HEK293 (cell line): ENCODE data around the gene INO80E.

Experiments used
- KLF16 ChIP-seq: fragments of 450-650 bp; formaldehyde crosslinking; IDR thresholded peaks from 2 replicates; pipeline ENCODE4 v1.5.1; 2017; ENCODE audit warnings: missing biosample characterization, missing genetic modification characterization
- REPIN1 ChIP-seq: fragments of 450-650 bp; formaldehyde crosslinking; IDR thresholded peaks from 2 replicates; pipeline ENCODE4 v1.5.1; 2017; ENCODE audit warnings: missing biosample characterization, missing genetic modification characterization, low read depth
- SALL2 ChIP-seq: fragments of 450-650 bp; formaldehyde crosslinking; IDR thresholded peaks from 2 replicates; pipeline ENCODE4 v1.5.0; 2017; ENCODE audit warnings: missing biosample characterization, mild to moderate bottlenecking, missing genetic modification characterization, borderline replicate concordance
- ZEB2 ChIP-seq: fragments of 450-650 bp; formaldehyde crosslinking; IDR thresholded peaks from 2 replicates; pipeline ENCODE4 v1.5.1; 2016; ENCODE audit warnings: missing biosample characterization, missing genetic modification characterization
- ZFHX2 ChIP-seq: fragments of 450-650 bp; formaldehyde crosslinking; conservative IDR thresholded peaks from 2 replicates; pipeline ENCODE4 v1.5.1; 2016; ENCODE audit warnings: missing biosample characterization, missing genetic modification characterization
- ZNF2 ChIP-seq: fragments of 450-650 bp; formaldehyde crosslinking; IDR thresholded peaks from 2 replicates; pipeline ENCODE4 v1.5.1; 2016; ENCODE audit warnings: missing biosample characterization, missing genetic modification characterization
- ZNF223 ChIP-seq: fragments of 450-650 bp; formaldehyde crosslinking; IDR thresholded peaks from 2 replicates; pipeline ENCODE4 v1.5.1; 2016; ENCODE audit warnings: missing biosample characterization, missing genetic modification characterization
- ZNF404 ChIP-seq: fragments of 450-650 bp; formaldehyde crosslinking; IDR thresholded peaks from 2 replicates; pipeline ENCODE4 v1.5.1; 2017; ENCODE audit warnings: missing biosample characterization, missing genetic modification characterization
- ZNF426 ChIP-seq: fragments of 450-650 bp; formaldehyde crosslinking; IDR thresholded peaks from 2 replicates; pipeline ENCODE4 v1.5.1; 2017; ENCODE audit warnings: missing biosample characterization, missing genetic modification characterization, mild to moderate bottlenecking, inconsistent platforms, moderate library complexity
- ZNF544 ChIP-seq: fragments of 450-650 bp; formaldehyde crosslinking; IDR thresholded peaks from 2 replicates; pipeline ENCODE4 v1.5.0; 2017; ENCODE audit warnings: missing biosample characterization, missing genetic modification characterization
- ZNF558 ChIP-seq: fragments of 450-650 bp; formaldehyde crosslinking; IDR thresholded peaks from 2 replicates; pipeline ENCODE4 v1.5.1; 2016; ENCODE audit warnings: missing biosample characterization, missing genetic modification characterization
- ZNF571 ChIP-seq: fragments of 450-650 bp; formaldehyde crosslinking; IDR thresholded peaks from 2 replicates; pipeline ENCODE4 v1.5.0; 2017; ENCODE audit warnings: missing biosample characterization, missing genetic modification characterization
- ZNF658 ChIP-seq: fragments of 450-650 bp; formaldehyde crosslinking; IDR thresholded peaks from 2 replicates; pipeline ENCODE4; 2016; ENCODE audit warnings: missing biosample characterization, missing genetic modification characterization
- ZNF670 ChIP-seq: fragments of 450-650 bp; formaldehyde crosslinking; IDR thresholded peaks from 2 replicates; pipeline ENCODE4 v1.5.1; 2016; ENCODE audit warnings: missing biosample characterization, missing genetic modification characterization, low read depth
- ZNF747 ChIP-seq: fragments of 450-650 bp; formaldehyde crosslinking; IDR thresholded peaks from 2 replicates; pipeline ENCODE4 v1.5.1; 2016; ENCODE audit warnings: missing biosample characterization, missing genetic modification characterization
- ZNF777 ChIP-seq: fragments of 450-650 bp; formaldehyde crosslinking; IDR thresholded peaks from 2 replicates; pipeline ENCODE4 v1.5.1; 2017; ENCODE audit warnings: missing biosample characterization, missing genetic modification characterization, borderline replicate concordance
- ZNF791 ChIP-seq: fragments of 450-650 bp; formaldehyde crosslinking; IDR thresholded peaks from 2 replicates; pipeline ENCODE4 v1.5.1; 2016; ENCODE audit warnings: missing biosample characterization, missing genetic modification characterization
- ZSCAN30 ChIP-seq: fragments of 450-650 bp; IDR thresholded peaks from 2 replicates; pipeline ENCODE4 v1.5.1; 2018; ENCODE audit warnings: missing biosample characterization, mild to moderate bottlenecking, missing genetic modification characterization, moderate library complexity
- TF ChIP-seq, protein P1 (sequence below): sonication (generic); formaldehyde crosslinking; IDR thresholded peaks from 2 replicates; pipeline ENCODE4 v1.8.1; 2022; ENCODE audit warnings: mild to moderate bottlenecking, moderate library complexity, missing genetic modification reagents
- TF ChIP-seq, protein P2 (sequence below): fragments of 450-650 bp; formaldehyde crosslinking; IDR thresholded peaks from 2 replicates; pipeline ENCODE4 v1.5.0; 2017; ENCODE audit warnings: missing biosample characterization, missing genetic modification characterization, borderline replicate concordance
- TF ChIP-seq, protein P3 (sequence below): fragments of 450-650 bp; formaldehyde crosslinking; IDR thresholded peaks from 2 replicates; pipeline ENCODE4 v1.5.1; 2016; ENCODE audit warnings: missing biosample characterization, missing genetic modification characterization
- TF ChIP-seq, protein P4 (sequence below): fragments of 450-650 bp; formaldehyde crosslinking; IDR thresholded peaks from 2 replicates; pipeline ENCODE4; 2016; ENCODE audit warnings: missing biosample characterization, missing genetic modification characterization
- TF ChIP-seq, protein P5 (sequence below): fragments of 450-650 bp; formaldehyde crosslinking; IDR thresholded peaks from 2 replicates; pipeline ENCODE4 v1.5.1; 2016; ENCODE audit warnings: missing biosample characterization, missing genetic modification characterization
- TF ChIP-seq, protein P6 (sequence below): fragments of 450-650 bp; formaldehyde crosslinking; IDR thresholded peaks from 2 replicates; pipeline ENCODE4 v1.5.1; 2016; ENCODE audit warnings: missing biosample characterization, missing genetic modification characterization, borderline replicate concordance

Gene INO80E

DNA sequence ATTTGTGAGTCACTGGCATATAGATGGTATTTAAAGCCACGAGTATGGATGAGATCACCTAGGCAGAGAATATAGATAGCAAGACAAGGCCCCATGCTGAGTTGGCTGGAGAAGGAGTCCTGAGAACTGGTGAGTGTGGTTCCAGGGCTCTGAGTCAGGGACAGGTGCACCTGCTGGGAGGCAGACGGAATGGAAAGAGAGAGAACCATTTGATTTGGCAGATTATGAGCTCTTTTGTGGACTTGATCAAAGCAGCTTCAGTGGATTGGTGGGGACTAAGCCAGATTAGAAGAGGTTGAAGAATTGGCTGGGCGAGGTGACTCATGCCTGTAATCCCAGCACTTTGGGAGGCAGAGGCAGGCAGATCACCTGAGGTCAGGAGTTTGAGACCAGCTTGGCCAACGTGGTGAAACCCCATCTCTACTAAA lies 22.7 kb downstream of the INO80E start (continued):
- TF ChIP-seq, protein P1, sequence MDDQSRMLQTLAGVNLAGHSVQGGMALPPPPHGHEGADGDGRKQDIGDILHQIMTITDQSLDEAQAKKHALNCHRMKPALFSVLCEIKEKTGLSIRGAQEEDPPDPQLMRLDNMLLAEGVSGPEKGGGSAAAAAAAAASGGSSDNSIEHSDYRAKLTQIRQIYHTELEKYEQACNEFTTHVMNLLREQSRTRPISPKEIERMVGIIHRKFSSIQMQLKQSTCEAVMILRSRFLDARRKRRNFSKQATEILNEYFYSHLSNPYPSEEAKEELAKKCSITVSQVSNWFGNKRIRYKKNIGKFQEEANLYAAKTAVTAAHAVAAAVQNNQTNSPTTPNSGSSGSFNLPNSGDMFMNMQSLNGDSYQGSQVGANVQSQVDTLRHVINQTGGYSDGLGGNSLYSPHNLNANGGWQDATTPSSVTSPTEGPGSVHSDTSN, result no peak
- no peak for TF ChIP-seq ZNF791 (tag by site-specific recombination)
- peak; percentile 41; the same call in 1 of the 2 replicates for TF ChIP-seq ZNF558 (tag by site-specific recombination)
- TF ChIP-seq, protein P2, sequence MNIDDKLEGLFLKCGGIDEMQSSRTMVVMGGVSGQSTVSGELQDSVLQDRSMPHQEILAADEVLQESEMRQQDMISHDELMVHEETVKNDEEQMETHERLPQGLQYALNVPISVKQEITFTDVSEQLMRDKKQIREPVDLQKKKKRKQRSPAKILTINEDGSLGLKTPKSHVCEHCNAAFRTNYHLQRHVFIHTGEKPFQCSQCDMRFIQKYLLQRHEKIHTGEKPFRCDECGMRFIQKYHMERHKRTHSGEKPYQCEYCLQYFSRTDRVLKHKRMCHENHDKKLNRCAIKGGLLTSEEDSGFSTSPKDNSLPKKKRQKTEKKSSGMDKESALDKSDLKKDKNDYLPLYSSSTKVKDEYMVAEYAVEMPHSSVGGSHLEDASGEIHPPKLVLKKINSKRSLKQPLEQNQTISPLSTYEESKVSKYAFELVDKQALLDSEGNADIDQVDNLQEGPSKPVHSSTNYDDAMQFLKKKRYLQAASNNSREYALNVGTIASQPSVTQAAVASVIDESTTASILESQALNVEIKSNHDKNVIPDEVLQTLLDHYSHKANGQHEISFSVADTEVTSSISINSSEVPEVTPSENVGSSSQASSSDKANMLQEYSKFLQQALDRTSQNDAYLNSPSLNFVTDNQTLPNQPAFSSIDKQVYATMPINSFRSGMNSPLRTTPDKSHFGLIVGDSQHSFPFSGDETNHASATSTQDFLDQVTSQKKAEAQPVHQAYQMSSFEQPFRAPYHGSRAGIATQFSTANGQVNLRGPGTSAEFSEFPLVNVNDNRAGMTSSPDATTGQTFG (tag by site-specific recombination), result no peak
- TF ChIP-seq ZFHX2, result no peak
- no peak for TF ChIP-seq ZNF777
- no peak for TF ChIP-seq ZNF571 (tag by site-specific recombination)
- TF ChIP-seq ZNF747 (tag by site-specific recombination), result no peak
- TF ChIP-seq ZNF223 (tag by site-specific recombination), result no peak
- no peak for TF ChIP-seq ZSCAN30
- TF ChIP-seq, protein P3, sequence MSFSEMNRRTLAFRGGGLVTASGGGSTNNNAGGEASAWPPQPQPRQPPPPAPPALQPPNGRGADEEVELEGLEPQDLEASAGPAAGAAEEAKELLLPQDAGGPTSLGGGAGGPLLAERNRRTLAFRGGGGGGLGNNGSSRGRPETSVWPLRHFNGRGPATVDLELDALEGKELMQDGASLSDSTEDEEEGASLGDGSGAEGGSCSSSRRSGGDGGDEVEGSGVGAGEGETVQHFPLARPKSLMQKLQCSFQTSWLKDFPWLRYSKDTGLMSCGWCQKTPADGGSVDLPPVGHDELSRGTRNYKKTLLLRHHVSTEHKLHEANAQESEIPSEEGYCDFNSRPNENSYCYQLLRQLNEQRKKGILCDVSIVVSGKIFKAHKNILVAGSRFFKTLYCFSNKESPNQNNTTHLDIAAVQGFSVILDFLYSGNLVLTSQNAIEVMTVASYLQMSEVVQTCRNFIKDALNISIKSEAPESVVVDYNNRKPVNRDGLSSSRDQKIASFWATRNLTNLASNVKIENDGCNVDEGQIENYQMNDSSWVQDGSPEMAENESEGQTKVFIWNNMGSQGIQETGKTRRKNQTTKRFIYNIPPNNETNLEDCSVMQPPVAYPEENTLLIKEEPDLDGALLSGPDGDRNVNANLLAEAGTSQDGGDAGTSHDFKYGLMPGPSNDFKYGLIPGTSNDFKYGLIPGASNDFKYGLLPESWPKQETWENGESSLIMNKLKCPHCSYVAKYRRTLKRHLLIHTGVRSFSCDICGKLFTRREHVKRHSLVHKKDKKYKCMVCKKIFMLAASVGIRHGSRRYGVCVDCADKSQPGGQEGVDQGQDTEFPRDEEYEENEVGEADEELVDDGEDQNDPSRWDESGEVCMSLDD (tag by site-specific recombination), result no peak
- TF ChIP-seq ZNF544 (tag by site-specific recombination), result no peak
- peak; percentile 81; the same call in 1 of the 2 replicates for TF ChIP-seq ZEB2 (tag by site-specific recombination)
- no peak for TF ChIP-seq SALL2 (tag by site-specific recombination)
- TF ChIP-seq, protein P4, sequence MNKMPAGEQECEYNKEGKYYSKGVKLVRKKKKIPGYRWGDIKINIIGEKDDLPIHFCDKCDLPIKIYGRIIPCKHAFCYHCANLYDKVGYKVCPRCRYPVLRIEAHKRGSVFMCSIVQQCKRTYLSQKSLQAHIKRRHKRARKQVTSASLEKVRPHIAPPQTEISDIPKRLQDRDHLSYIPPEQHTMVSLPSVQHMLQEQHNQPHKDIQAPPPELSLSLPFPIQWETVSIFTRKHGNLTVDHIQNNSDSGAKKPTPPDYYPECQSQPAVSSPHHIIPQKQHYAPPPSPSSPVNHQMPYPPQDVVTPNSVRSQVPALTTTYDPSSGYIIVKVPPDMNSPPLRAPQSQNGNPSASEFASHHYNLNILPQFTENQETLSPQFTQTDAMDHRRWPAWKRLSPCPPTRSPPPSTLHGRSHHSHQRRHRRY (tag by site-specific recombination), result no peak
- TF ChIP-seq ZNF404 (tag by site-specific recombination), result no peak
- no peak for TF ChIP-seq REPIN1 (tag by site-specific recombination)
- TF ChIP-seq ZNF670 (tag by site-specific recombination), result no peak
- TF ChIP-seq, protein P5, sequence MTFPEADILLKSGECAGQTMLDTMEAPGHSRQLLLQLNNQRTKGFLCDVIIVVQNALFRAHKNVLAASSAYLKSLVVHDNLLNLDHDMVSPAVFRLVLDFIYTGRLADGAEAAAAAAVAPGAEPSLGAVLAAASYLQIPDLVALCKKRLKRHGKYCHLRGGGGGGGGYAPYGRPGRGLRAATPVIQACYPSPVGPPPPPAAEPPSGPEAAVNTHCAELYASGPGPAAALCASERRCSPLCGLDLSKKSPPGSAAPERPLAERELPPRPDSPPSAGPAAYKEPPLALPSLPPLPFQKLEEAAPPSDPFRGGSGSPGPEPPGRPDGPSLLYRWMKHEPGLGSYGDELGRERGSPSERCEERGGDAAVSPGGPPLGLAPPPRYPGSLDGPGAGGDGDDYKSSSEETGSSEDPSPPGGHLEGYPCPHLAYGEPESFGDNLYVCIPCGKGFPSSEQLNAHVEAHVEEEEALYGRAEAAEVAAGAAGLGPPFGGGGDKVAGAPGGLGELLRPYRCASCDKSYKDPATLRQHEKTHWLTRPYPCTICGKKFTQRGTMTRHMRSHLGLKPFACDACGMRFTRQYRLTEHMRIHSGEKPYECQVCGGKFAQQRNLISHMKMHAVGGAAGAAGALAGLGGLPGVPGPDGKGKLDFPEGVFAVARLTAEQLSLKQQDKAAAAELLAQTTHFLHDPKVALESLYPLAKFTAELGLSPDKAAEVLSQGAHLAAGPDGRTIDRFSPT (tag by site-specific recombination), result no peak
- TF ChIP-seq KLF16 (tag by site-specific recombination), result no peak
- TF ChIP-seq ZNF426, result no peak
- TF ChIP-seq, protein P6, sequence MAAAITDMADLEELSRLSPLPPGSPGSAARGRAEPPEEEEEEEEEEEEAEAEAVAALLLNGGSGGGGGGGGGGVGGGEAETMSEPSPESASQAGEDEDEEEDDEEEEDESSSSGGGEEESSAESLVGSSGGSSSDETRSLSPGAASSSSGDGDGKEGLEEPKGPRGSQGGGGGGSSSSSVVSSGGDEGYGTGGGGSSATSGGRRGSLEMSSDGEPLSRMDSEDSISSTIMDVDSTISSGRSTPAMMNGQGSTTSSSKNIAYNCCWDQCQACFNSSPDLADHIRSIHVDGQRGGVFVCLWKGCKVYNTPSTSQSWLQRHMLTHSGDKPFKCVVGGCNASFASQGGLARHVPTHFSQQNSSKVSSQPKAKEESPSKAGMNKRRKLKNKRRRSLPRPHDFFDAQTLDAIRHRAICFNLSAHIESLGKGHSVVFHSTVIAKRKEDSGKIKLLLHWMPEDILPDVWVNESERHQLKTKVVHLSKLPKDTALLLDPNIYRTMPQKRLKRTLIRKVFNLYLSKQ, result no peak
- TF ChIP-seq ZNF658 (tag by site-specific recombination), result no peak
- TF ChIP-seq ZNF2 (tag by site-specific recombination), result no peak
